Neural progenitor cell (in vitro differentiated cells): ENCODE results near the gene ZC2HC1C.

Experiments used
- CTCF ChIP-seq: fragments of 200-600 bp; sonication (generic); IDR thresholded peaks from 2 replicates; pipeline ENCODE4 v1.5.1; 2017; ENCODE audit warnings: antibody characterized with exemption, mild to moderate bottlenecking
- EZH2phosphoT487 ChIP-seq: fragments of 200-600 bp; sonication (generic); IDR thresholded peaks from 2 replicates; pipeline ENCODE4 v1.6.1; 2017; ENCODE audit warnings: antibody characterized with exemption

GRCh38 chr14:75067212-75067611, 2.2 kb upstream of the ZC2HC1C start:
- TF ChIP-seq CTCF (no peak), EZH2phosphoT487 (no peak)
